DMS153 treated with DMSO at 0.1 percent for 48 hours (cell line): Measurements from ENCODE around the gene PDCD1.
"Not testable (repeated sequence)": the region's sequence is repeated elsewhere in the genome, so short reads cannot be mapped to it uniquely, and the experiment has no call there.

ENCODE experiments used
- DNase-seq: peaks from one replicate; lab custom pipeline; 2025; ENCODE audit not compliant: unreplicated experiment; lab: John Stamatoyannopoulos, UW

The PDCD1 gene

DNA sequence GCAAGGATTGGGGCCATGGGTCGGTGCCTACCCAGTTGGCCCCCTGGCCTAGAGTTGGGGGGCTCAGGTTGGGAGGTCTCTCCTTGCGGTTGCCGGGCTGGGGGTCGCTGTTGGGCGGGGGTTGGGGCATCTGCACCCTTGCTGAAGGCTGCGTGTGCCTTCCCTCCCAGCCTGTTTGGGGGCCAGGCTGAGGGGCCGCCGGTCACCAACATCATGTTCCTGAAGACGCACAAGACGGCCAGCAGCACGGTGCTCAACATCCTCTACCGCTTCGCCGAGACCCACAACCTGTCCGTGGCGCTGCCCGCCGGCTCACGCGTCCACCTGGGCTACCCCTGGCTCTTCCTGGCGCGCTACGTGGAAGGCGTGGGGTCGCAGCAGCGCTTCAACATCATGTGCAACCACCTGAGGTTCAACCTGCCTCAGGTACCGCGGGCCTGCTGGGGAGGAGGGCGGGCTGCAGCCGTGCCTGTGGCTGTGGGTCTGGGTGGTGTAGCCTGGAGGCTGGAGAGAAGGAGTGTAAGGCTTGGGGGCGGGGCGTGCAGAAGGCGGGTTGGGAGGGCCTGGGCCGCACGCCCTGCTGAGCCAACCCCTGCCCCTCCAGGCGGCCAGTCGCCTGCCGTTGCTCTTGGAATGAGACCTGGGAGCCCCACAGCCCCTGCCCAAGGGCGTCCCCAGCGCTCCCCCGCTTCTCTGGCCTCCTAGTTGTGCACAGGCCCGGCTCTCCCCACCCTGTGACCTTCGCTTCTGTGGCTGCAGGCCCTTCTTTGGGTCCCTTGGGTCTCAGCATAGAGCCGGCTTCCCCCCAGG lies 56.9 kb downstream of the PDCD1 start:
- no peak for DNase-seq

DNA sequence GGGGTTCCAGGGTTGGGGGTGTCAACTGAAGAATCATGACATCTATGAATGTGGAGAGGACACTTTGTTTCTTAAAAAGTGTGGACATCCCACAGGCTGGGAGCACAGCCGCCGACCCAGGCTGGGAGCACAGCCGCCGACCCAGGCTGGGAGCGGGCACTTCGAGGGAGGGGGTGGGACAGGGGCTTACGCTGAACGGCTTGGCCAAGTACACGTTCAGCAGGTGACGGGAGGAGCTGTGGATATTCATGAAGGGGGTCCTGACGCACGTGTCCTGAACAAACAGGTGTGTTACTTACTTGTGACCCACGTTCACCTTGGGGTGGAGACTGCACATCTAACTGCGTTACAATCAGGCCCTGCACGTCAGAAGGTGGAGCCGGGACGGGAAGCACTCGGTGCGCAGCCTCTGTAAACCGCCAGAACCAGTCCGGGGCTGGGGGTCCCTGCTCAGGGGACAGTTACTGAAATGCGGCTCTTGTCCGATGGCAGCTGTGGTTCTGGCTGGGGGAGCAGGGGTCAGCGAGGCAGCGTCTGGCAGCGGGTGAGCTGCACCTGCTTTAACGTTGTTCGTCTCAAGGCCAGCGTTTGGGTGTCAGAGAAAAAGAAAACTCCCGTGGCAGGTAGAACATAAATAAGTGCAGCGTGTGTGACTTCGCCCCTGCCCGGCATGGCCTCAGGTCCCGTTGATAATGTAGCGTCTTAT lies 58.3 kb downstream of the PDCD1 start:
- DNase-seq: not testable (repeated sequence)
